PFSK-1 (cell line): ENCODE results near the gene LSM14A.

Experiments
- SIN3A ChIP-seq: IDR thresholded peaks from 2 replicates; pipeline ENCODE4 v1.6.1; 2012; ENCODE audit warnings: mild to moderate bottlenecking, low read length, moderate library complexity, borderline replicate concordance; ENCODE audit not compliant: insufficient read depth
- TF ChIP-seq, protein P1 (sequence below), 2 experiments: IDR thresholded peaks; 2 replicates each; pipeline versions ENCODE4 v1.6.1 to v1.8.0; 2011 to 2012; ENCODE audit warnings: low read depth in 2 of 2, low read length in 2 of 2, control low read depth in 1 of 2, inconsistent platforms in 1 of 2, mild to moderate bottlenecking in 1 of 2, moderate library complexity in 1 of 2; ENCODE audit not compliant: insufficient read depth in 1 of 2

DNA sequence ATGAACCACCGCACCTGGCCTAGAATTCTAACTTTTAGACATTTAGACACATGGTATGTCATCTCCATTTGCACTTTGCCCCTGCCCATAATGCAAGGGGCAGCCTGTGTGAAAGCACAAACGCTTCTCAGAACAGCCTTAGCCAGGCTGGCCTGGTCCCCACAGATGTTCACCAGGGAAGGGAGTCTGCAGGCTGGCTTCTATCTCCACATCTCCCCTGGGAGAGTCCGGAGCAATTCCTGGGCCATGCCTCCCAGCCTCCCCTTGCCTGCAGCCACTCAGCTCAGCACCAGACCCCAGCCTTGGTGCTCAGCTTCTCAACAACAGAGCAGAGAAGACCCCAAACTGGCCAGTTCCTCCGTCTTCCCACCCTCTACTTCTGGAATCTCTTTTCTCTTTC, 21.7 kb upstream of the LSM14A start:
- no peak for TF ChIP-seq SIN3A
- TF ChIP-seq, protein P1, sequence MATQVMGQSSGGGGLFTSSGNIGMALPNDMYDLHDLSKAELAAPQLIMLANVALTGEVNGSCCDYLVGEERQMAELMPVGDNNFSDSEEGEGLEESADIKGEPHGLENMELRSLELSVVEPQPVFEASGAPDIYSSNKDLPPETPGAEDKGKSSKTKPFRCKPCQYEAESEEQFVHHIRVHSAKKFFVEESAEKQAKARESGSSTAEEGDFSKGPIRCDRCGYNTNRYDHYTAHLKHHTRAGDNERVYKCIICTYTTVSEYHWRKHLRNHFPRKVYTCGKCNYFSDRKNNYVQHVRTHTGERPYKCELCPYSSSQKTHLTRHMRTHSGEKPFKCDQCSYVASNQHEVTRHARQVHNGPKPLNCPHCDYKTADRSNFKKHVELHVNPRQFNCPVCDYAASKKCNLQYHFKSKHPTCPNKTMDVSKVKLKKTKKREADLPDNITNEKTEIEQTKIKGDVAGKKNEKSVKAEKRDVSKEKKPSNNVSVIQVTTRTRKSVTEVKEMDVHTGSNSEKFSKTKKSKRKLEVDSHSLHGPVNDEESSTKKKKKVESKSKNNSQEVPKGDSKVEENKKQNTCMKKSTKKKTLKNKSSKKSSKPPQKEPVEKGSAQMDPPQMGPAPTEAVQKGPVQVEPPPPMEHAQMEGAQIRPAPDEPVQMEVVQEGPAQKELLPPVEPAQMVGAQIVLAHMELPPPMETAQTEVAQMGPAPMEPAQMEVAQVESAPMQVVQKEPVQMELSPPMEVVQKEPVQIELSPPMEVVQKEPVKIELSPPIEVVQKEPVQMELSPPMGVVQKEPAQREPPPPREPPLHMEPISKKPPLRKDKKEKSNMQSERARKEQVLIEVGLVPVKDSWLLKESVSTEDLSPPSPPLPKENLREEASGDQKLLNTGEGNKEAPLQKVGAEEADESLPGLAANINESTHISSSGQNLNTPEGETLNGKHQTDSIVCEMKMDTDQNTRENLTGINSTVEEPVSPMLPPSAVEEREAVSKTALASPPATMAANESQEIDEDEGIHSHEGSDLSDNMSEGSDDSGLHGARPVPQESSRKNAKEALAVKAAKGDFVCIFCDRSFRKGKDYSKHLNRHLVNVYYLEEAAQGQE (IDR thresholded peaks at IDR 0.05; ENCODE audit: insufficient read depth in 1 of 2, low read depth in 2 of 2, low read length in 2 of 2) = no peak
